ENCODE data around the gene SDK2. TPM values are rescaled to one million over a fixed set of nuclear protein-coding genes. Genes with fewer than 3 reads are reported as not detected.

Gene SDK2
- polyA plus RNA-seq, 1 of the 3 experiments (the other 2 are of a cell fraction): 0.02 TPM

DNA sequence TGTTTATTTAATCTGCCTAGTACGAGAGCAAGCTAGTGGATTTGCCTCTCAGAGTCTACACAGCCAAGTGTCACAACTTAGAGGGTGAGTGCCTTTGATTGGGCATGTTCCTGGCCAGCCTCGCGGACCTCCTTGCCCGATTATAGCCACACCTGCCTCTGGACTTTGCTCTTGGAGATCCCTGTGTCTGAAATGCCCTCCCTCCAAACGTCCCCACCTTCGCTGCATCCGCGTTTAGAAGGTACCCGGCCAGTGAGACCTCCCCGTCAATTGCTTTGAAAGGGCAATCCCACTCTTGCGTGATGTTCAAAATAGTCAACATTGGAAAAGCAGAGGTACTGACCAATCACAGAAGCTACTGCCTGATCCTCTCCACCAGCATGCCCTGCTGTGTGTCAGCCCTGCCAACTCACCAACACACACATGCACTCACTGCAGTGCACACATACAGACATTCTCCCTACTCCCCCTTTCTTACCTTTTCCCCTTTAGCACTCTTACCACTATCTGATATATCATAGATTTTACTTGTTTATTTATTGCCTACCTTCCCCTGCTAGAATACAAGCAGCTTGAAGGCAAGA lies 6.5 kb upstream of the SDK2 start:
- POLR2A ChIA-PET: no interaction called here
- Histone ChIP-seq H3K4me1 (ENCODE audit: control insufficient read depth in 1 of 2, insufficient read depth in 2 of 2, low read depth in 1 of 2, low read length in 1 of 2) (peaks cover 0 to 7% of the 10 kb centered on the region in 2 experiments; a peak in 2 of 4 replicates), H3K79me2 (ENCODE audit: insufficient read depth) (no peaks in the 10 kb centered on the region), H3F3A (replicated peaks; ENCODE audit: insufficient read depth) (no peaks in the 10 kb centered on the region), H3K4me3 (ENCODE audit: low read depth in 2 of 2, low read length in 1 of 2) (no peak overlapping the region), H3K9me3 (no peaks in the 10 kb centered on the region; the same call in 1 of the 2 replicates), H3K27ac (ENCODE audit: low read depth in 2 of 2, low read length in 1 of 2) (no peak overlapping the region), H3K9ac (no peak overlapping the region), H2AFZ (ENCODE audit: low read depth) (no peak overlapping the region), H3K4me2 (no peak overlapping the region), H3K27me3 (ENCODE audit: insufficient read depth) (peaks cover 11% of the 10 kb centered on the region), H3K36me3 (replicated peaks in 1 of 2; ENCODE audit: control insufficient read depth in 1 of 2, insufficient read depth in 2 of 2, low read length in 1 of 2) (no peaks in the 10 kb centered on the region), H4K20me1 (ENCODE audit: insufficient read depth) (no peaks in the 10 kb centered on the region), H3K9me2 (no peaks in the 10 kb centered on the region)
- WGBS (ENCODE audit: low lambda C conversion rate): 58% methylated on average over 11 of the region's 11 CpGs
- no peak for DNase-seq
- CTCF ChIA-PET: interaction anchor here (0.6 to 9.8 kb wide), 19 partner anchors 9 to 530 kb away, joined by 3 to 118 read pairs (median 4); no protein-coding TSS in a partner anchor
- TF ChIP-seq SMC3 (IDR thresholded peaks at IDR 0.05; ENCODE audit: low read depth, low read length) (no peak), CHD2 (IDR thresholded peaks at IDR 0.05; ENCODE audit: low read length, partially characterized antibody) (no peak), POLR2AphosphoS5 (IDR thresholded peaks at IDR 0.05; ENCODE audit: low read depth, low read length) (no peak), NFIC (IDR thresholded peaks at IDR 0.05; ENCODE audit: borderline replicate concordance) (no peak), EP300 (IDR thresholded peaks at IDR 0.05; ENCODE audit: borderline replicate concordance in 1 of 2, low read depth in 1 of 2, low read length in 1 of 2) (no peak)
- TF ChIP-seq, protein P1, sequence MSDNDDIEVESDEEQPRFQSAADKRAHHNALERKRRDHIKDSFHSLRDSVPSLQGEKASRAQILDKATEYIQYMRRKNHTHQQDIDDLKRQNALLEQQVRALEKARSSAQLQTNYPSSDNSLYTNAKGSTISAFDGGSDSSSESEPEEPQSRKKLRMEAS (IDR thresholded peaks at IDR 0.05; ENCODE audit: low read depth): no peak
- TF ChIP-seq, protein P2, sequence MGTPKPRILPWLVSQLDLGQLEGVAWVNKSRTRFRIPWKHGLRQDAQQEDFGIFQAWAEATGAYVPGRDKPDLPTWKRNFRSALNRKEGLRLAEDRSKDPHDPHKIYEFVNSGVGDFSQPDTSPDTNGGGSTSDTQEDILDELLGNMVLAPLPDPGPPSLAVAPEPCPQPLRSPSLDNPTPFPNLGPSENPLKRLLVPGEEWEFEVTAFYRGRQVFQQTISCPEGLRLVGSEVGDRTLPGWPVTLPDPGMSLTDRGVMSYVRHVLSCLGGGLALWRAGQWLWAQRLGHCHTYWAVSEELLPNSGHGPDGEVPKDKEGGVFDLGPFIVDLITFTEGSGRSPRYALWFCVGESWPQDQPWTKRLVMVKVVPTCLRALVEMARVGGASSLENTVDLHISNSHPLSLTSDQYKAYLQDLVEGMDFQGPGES (IDR thresholded peaks at IDR 0.05; ENCODE audit: low read depth, low read length): no peak
- TF ChIP-seq, protein P3, sequence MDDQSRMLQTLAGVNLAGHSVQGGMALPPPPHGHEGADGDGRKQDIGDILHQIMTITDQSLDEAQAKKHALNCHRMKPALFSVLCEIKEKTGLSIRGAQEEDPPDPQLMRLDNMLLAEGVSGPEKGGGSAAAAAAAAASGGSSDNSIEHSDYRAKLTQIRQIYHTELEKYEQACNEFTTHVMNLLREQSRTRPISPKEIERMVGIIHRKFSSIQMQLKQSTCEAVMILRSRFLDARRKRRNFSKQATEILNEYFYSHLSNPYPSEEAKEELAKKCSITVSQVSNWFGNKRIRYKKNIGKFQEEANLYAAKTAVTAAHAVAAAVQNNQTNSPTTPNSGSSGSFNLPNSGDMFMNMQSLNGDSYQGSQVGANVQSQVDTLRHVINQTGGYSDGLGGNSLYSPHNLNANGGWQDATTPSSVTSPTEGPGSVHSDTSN (IDR thresholded peaks at IDR 0.05): no peak

DNA sequence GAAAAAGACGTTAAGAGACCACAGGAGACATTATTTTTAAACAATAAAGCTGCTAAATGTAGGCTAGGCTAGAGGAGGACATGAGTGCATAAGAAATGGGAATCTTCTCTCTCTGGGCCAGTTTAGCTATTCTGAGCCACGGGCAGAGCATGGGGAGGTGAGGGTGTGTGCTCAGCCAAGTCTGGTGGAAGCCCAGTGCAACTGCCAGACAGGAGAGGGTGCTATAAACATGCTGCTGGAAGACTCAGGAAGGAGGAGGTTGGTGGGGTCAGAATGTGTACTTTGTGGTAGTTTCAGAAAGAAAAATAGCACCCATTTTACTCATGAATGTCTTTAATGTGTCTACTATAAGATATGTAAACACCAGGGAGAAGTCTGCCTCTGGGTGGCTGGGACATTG lies 5.9 kb upstream of the SDK2 start:
- Histone ChIP-seq H3K4me1 (ENCODE audit: control insufficient read depth in 1 of 2, insufficient read depth in 2 of 2, low read depth in 1 of 2, low read length in 1 of 2) (peaks cover 0 to 7% of the 10 kb centered on the region in 2 experiments; a peak in 2 of 4 replicates), H3K9me2 (no peaks in the 10 kb centered on the region), H3K4me3 (ENCODE audit: low read depth in 2 of 2, low read length in 1 of 2) (peak overlapping the region in 1 of 2 experiments; percentile 24; a peak in 1 of 4 replicates), H3K4me2 (no peak overlapping the region), H4K20me1 (ENCODE audit: insufficient read depth) (no peaks in the 10 kb centered on the region), H3K9ac (no peak overlapping the region), H2AFZ (ENCODE audit: low read depth) (no peak overlapping the region), H3K36me3 (replicated peaks in 1 of 2; ENCODE audit: control insufficient read depth in 1 of 2, insufficient read depth in 2 of 2, low read length in 1 of 2) (no peaks in the 10 kb centered on the region), H3K27ac (ENCODE audit: low read depth in 2 of 2, low read length in 1 of 2) (no peak overlapping the region), H3K27me3 (ENCODE audit: insufficient read depth) (peaks cover 15% of the 10 kb centered on the region), H3F3A (replicated peaks; ENCODE audit: insufficient read depth) (no peaks in the 10 kb centered on the region), H3K79me2 (ENCODE audit: insufficient read depth) (no peaks in the 10 kb centered on the region), H3K9me3 (no peaks in the 10 kb centered on the region; the same call in 1 of the 2 replicates)
- ChIA-PET CTCF (interaction anchor here (0.6 to 9.8 kb wide), 24 partner anchors 9 to 530 kb away, joined by 3 to 118 read pairs (median 4); no protein-coding TSS in a partner anchor), POLR2A (interaction anchor here (0.8 kb wide), 1 partner anchor 207 kb away, joined by 3 read pairs; no protein-coding TSS in a partner anchor)
- 23% methylated on average over 2 of the region's 2 CpGs for WGBS (ENCODE audit: low lambda C conversion rate)
- TF ChIP-seq TCF12 (IDR thresholded peaks at IDR 0.05): no peak
- TF ChIP-seq RFX5 (IDR thresholded peaks at IDR 0.05; ENCODE audit: low read length): no peak
- TF ChIP-seq FOXM1 (IDR thresholded peaks at IDR 0.05; ENCODE audit: low read depth): no peak
- TF ChIP-seq, protein P4, sequence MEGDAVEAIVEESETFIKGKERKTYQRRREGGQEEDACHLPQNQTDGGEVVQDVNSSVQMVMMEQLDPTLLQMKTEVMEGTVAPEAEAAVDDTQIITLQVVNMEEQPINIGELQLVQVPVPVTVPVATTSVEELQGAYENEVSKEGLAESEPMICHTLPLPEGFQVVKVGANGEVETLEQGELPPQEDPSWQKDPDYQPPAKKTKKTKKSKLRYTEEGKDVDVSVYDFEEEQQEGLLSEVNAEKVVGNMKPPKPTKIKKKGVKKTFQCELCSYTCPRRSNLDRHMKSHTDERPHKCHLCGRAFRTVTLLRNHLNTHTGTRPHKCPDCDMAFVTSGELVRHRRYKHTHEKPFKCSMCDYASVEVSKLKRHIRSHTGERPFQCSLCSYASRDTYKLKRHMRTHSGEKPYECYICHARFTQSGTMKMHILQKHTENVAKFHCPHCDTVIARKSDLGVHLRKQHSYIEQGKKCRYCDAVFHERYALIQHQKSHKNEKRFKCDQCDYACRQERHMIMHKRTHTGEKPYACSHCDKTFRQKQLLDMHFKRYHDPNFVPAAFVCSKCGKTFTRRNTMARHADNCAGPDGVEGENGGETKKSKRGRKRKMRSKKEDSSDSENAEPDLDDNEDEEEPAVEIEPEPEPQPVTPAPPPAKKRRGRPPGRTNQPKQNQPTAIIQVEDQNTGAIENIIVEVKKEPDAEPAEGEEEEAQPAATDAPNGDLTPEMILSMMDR (IDR thresholded peaks at IDR 0.05): no peak
- TF ChIP-seq GATA2 (CRISPR knock-in tag; IDR thresholded peaks at IDR 0.05): no peak
- peak; percentile 65; the same call in 1 of the 2 replicates for TF ChIP-seq SMC3 (IDR thresholded peaks at IDR 0.05; ENCODE audit: low read depth, low read length)
- TF ChIP-seq RAD21 (IDR thresholded peaks at IDR 0.05; ENCODE audit: low read length): peak; percentile 81
- DNase-seq: peak; percentile 63
